ENCODE data around the gene MAPK11.

The MAPK11 gene

GRCh38 chr22:50278956-50279619 lies 8.9 kb upstream of the MAPK11 start:
- Histone ChIP-seq H3K9me3 (ENCODE audit: insufficient read depth, low read depth, low read length) (no peaks in the 10 kb centered on the region), H4K20me1 (ENCODE audit: insufficient read depth, low read length, poor library complexity, severe bottlenecking) (no peaks in the 10 kb centered on the region), H3K4me2 (ENCODE audit: low read depth, low read length, poor library complexity, severe bottlenecking) (no peak overlapping the region), H3F3A (ENCODE audit: low read depth) (no peaks in the 10 kb centered on the region), H2AFZ (ENCODE audit: low read length) (no peak overlapping the region), H3K4me3 (ENCODE audit: low read length, poor library complexity, severe bottlenecking) (no peak overlapping the region), H3K9me2 (replicated peaks; ENCODE audit: low read depth, low read length) (no peaks in the 10 kb centered on the region), H3K9ac (ENCODE audit: low read depth, low read length, poor library complexity, severe bottlenecking) (no peak overlapping the region), H3K4me1 (ENCODE audit: insufficient read depth, low read length, poor library complexity, severe bottlenecking) (no peaks in the 10 kb centered on the region), H3K27me3 (ENCODE audit: insufficient read depth, low read length, poor library complexity, severe bottlenecking) (no peaks in the 10 kb centered on the region), H3K36me3 (ENCODE audit: insufficient read depth, low read length) (no peaks in the 10 kb centered on the region; the same call in 1 of the 2 replicates), H3K79me2 (ENCODE audit: insufficient read depth, low read length) (no peaks in the 10 kb centered on the region)
- TF ChIP-seq EZH2phosphoT487 (IDR thresholded peaks at IDR 0.05; ENCODE audit: borderline replicate concordance) (no peak), CTCF (conservative IDR thresholded peaks at IDR 0.05; ENCODE audit: low read length) (no peak)

GRCh38 chr22:50278461-50278860 lies 8.3 kb upstream of the MAPK11 start:
- H3F3A ChIP-seq (ENCODE audit: low read depth) = no peaks in the 10 kb centered on the region
- H3K4me3 ChIP-seq (ENCODE audit: low read length, poor library complexity, severe bottlenecking) = no peak overlapping the region
- no peaks in the 10 kb centered on the region for H3K27me3 ChIP-seq (ENCODE audit: insufficient read depth, low read length, poor library complexity, severe bottlenecking)
- H3K9ac ChIP-seq (ENCODE audit: low read depth, low read length, poor library complexity, severe bottlenecking) = no peak overlapping the region
- no peaks in the 10 kb centered on the region for H3K4me1 ChIP-seq (ENCODE audit: insufficient read depth, low read length, poor library complexity, severe bottlenecking)
- no peak overlapping the region for H3K4me2 ChIP-seq (ENCODE audit: low read depth, low read length, poor library complexity, severe bottlenecking)
- H3K79me2 ChIP-seq (ENCODE audit: insufficient read depth, low read length) = no peaks in the 10 kb centered on the region
- TF ChIP-seq EZH2phosphoT487 (IDR thresholded peaks at IDR 0.05; ENCODE audit: borderline replicate concordance) (no peak), CTCF (conservative IDR thresholded peaks at IDR 0.05; ENCODE audit: low read length) (no peak)
- no peaks in the 10 kb centered on the region for H3K9me3 ChIP-seq (ENCODE audit: insufficient read depth, low read depth, low read length)
- H3K9me2 ChIP-seq (replicated peaks; ENCODE audit: low read depth, low read length) = no peaks in the 10 kb centered on the region
- H4K20me1 ChIP-seq (ENCODE audit: insufficient read depth, low read length, poor library complexity, severe bottlenecking) = no peaks in the 10 kb centered on the region
- H2AFZ ChIP-seq (ENCODE audit: low read length) = no peak overlapping the region
- no peaks in the 10 kb centered on the region; the same call in 1 of the 2 replicates for H3K36me3 ChIP-seq (ENCODE audit: insufficient read depth, low read length)

GRCh38 chr22:50277761-50278160 lies 7.6 kb upstream of the MAPK11 start:
- Histone ChIP-seq H3K4me2 (ENCODE audit: low read depth, low read length, poor library complexity, severe bottlenecking) (no peak overlapping the region), H4K20me1 (ENCODE audit: insufficient read depth, low read length, poor library complexity, severe bottlenecking) (no peaks in the 10 kb centered on the region), H3K9ac (ENCODE audit: low read depth, low read length, poor library complexity, severe bottlenecking) (no peak overlapping the region), H3K36me3 (ENCODE audit: insufficient read depth, low read length) (no peaks in the 10 kb centered on the region; the same call in 1 of the 2 replicates), H3K9me3 (ENCODE audit: insufficient read depth, low read depth, low read length) (no peaks in the 10 kb centered on the region), H3K4me3 (ENCODE audit: low read length, poor library complexity, severe bottlenecking) (no peak overlapping the region), H3K9me2 (replicated peaks; ENCODE audit: low read depth, low read length) (no peaks in the 10 kb centered on the region), H3F3A (ENCODE audit: low read depth) (no peaks in the 10 kb centered on the region), H2AFZ (ENCODE audit: low read length) (no peak overlapping the region), H3K27me3 (ENCODE audit: insufficient read depth, low read length, poor library complexity, severe bottlenecking) (no peaks in the 10 kb centered on the region), H3K4me1 (ENCODE audit: insufficient read depth, low read length, poor library complexity, severe bottlenecking) (no peaks in the 10 kb centered on the region), H3K79me2 (ENCODE audit: insufficient read depth, low read length) (no peaks in the 10 kb centered on the region)
- no peak for TF ChIP-seq CTCF (conservative IDR thresholded peaks at IDR 0.05; ENCODE audit: low read length)
- TF ChIP-seq EZH2phosphoT487 (IDR thresholded peaks at IDR 0.05; ENCODE audit: borderline replicate concordance) = no peak
